ENCODE measurements around the gene ACP1.

Gene ACP1

DNA sequence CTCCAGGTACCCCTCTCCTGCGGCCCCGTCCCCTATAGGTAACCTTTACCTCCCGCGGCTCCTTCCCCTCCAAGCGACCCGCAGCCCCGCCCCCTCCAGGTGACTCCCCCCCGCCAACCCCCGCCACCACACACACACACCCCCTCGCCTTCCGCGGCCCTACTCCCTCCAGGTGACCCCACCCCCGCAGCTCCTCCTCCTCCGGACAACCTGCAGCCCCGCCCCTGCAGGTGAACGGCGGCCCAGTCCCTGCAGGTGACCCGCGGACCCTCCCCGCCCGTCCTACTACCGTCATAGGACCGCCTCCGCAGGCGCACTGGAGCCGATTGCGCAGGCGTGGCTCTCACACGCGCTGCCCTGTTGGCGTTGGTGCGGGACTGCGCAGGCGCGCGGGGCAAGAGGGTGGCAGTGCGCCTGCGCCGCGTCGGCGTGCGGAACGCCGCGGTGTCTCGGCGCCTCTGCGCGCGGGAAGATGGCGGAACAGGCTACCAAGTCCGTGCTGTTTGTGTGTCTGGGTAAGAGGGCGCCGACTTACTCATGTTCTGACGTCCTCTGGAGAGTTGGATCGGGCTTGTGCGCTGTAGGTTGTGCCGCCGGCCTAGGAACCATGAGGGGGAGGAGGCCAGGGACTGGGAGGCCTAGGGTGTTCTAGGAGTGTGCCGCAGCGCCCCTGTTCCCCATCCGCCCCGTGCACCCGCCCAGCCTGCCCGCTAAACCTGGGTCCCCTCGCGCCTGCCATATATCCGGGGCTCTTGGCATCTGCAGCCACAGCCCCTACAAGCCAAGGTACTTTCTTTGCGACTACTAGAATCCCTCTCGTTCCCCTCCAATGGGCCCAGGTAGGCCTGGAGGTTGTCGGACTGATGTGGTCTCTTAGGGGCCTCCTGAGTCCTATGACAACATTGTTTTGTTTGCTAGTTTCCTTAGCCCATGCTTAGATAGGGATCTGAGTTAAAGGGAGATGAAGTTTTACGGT, at the start of gene ACP1:
Gene ACP1, plus strand, starts transcription at position 455 of the 976 bp plus-strand sequence. Its CDS starts 18 bp downstream, at position 473.
- H3K27ac ChIP-seq (ENCODE audit: low read length): peak within 1 kb of the TSS; percentile 41
- H3K27me3 ChIP-seq (ENCODE audit: low read depth, low read length): no peaks in the 10 kb centered on the region
- H3K36me3 ChIP-seq (replicated peaks; ENCODE audit: low read depth, low read length): peaks cover 21% of the 10 kb centered on the region
- peak within 1 kb of the TSS; percentile 96 for H3K9ac ChIP-seq (ENCODE audit: low read length)
- H3K4me2 ChIP-seq (ENCODE audit: low read length): peak within 1 kb of the TSS; percentile 72
- H2AFZ ChIP-seq (ENCODE audit: low read depth, low read length): peak within 1 kb of the TSS; percentile 43; the same call in 1 of the 2 replicates
- TF ChIP-seq, protein P1, sequence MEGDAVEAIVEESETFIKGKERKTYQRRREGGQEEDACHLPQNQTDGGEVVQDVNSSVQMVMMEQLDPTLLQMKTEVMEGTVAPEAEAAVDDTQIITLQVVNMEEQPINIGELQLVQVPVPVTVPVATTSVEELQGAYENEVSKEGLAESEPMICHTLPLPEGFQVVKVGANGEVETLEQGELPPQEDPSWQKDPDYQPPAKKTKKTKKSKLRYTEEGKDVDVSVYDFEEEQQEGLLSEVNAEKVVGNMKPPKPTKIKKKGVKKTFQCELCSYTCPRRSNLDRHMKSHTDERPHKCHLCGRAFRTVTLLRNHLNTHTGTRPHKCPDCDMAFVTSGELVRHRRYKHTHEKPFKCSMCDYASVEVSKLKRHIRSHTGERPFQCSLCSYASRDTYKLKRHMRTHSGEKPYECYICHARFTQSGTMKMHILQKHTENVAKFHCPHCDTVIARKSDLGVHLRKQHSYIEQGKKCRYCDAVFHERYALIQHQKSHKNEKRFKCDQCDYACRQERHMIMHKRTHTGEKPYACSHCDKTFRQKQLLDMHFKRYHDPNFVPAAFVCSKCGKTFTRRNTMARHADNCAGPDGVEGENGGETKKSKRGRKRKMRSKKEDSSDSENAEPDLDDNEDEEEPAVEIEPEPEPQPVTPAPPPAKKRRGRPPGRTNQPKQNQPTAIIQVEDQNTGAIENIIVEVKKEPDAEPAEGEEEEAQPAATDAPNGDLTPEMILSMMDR (IDR thresholded peaks at IDR 0.05; ENCODE audit: low read depth, low read length): no peak
- no peak for TF ChIP-seq EZH2phosphoT487 (IDR thresholded peaks at IDR 0.05; ENCODE audit: low read depth)
- H4K20me1 ChIP-seq (ENCODE audit: insufficient read depth, low read length): peaks cover 38% of the 10 kb centered on the region
- peak within 1 kb of the TSS; percentile 99 for H3K4me3 ChIP-seq (ENCODE audit: low read length)
- H3K9me3 ChIP-seq (ENCODE audit: insufficient read depth, low read length): no peaks in the 10 kb centered on the region
- peaks cover 56% of the 10 kb centered on the region for H3K79me2 ChIP-seq (ENCODE audit: low read length)
- H3K4me1 ChIP-seq (ENCODE audit: low read length): peaks cover 35% of the 10 kb centered on the region

- Histone ChIP-seq H3K4me2 (ENCODE audit: low read length) (no peak overlapping the region), H3K27ac (ENCODE audit: low read length) (no peak overlapping the region), H3K9ac (ENCODE audit: low read length) (no peak overlapping the region), H4K20me1 (ENCODE audit: insufficient read depth, low read length) (no peaks in the 10 kb centered on the region), H3K4me1 (ENCODE audit: low read length) (no peaks in the 10 kb centered on the region), H3K36me3 (replicated peaks; ENCODE audit: low read depth, low read length) (no peaks in the 10 kb centered on the region), H3K4me3 (ENCODE audit: low read length) (no peak overlapping the region), H3K9me3 (ENCODE audit: insufficient read depth, low read length) (no peaks in the 10 kb centered on the region), H3K27me3 (ENCODE audit: low read depth, low read length) (no peaks in the 10 kb centered on the region), H3K79me2 (ENCODE audit: low read length) (no peaks in the 10 kb centered on the region), H2AFZ (ENCODE audit: low read depth, low read length) (no peak overlapping the region)
- TF ChIP-seq, protein P1 (IDR thresholded peaks at IDR 0.05; ENCODE audit: low read depth, low read length): no peak
- no peak for TF ChIP-seq EZH2phosphoT487 (IDR thresholded peaks at IDR 0.05; ENCODE audit: low read depth)
Measured at GRCh38 chr2:216068-216467, 48.7 kb upstream of the ACP1 start.

DNA sequence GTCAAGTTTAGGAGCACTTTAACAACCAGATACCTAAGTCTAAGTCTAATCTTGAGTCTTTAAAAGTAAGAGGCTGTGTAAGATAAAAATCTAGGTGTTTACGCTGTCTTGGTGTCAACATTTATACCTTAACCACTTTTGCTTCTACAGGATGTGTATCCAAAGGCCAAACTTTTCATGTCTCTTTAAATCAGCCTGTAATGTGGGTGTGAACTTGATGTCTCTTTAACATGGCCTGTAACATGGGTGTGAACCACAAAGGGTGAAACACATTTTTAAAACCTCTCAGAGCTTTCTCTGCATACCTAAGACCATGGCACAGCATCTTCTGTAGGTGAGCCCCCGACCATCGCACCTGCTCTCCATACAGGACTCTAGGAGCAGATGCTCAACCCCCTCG, 41.3 kb upstream of the ACP1 start:
- H3K27ac ChIP-seq (ENCODE audit: low read length): no peak overlapping the region
- H3K36me3 ChIP-seq (replicated peaks; ENCODE audit: low read depth, low read length): no peaks in the 10 kb centered on the region
- H3K9me3 ChIP-seq (ENCODE audit: insufficient read depth, low read length): no peaks in the 10 kb centered on the region
- no peak overlapping the region for H3K9ac ChIP-seq (ENCODE audit: low read length)
- no peaks in the 10 kb centered on the region for H3K27me3 ChIP-seq (ENCODE audit: low read depth, low read length)
- no peak overlapping the region for H2AFZ ChIP-seq (ENCODE audit: low read depth, low read length)
- H3K79me2 ChIP-seq (ENCODE audit: low read length): no peaks in the 10 kb centered on the region
- H3K4me1 ChIP-seq (ENCODE audit: low read length): no peaks in the 10 kb centered on the region
- H4K20me1 ChIP-seq (ENCODE audit: insufficient read depth, low read length): no peaks in the 10 kb centered on the region
- H3K4me3 ChIP-seq (ENCODE audit: low read length): no peak overlapping the region
- TF ChIP-seq EZH2phosphoT487 (IDR thresholded peaks at IDR 0.05; ENCODE audit: low read depth): no peak
- TF ChIP-seq, protein P1 (IDR thresholded peaks at IDR 0.05; ENCODE audit: low read depth, low read length): no peak
- no peak overlapping the region for H3K4me2 ChIP-seq (ENCODE audit: low read length)

DNA sequence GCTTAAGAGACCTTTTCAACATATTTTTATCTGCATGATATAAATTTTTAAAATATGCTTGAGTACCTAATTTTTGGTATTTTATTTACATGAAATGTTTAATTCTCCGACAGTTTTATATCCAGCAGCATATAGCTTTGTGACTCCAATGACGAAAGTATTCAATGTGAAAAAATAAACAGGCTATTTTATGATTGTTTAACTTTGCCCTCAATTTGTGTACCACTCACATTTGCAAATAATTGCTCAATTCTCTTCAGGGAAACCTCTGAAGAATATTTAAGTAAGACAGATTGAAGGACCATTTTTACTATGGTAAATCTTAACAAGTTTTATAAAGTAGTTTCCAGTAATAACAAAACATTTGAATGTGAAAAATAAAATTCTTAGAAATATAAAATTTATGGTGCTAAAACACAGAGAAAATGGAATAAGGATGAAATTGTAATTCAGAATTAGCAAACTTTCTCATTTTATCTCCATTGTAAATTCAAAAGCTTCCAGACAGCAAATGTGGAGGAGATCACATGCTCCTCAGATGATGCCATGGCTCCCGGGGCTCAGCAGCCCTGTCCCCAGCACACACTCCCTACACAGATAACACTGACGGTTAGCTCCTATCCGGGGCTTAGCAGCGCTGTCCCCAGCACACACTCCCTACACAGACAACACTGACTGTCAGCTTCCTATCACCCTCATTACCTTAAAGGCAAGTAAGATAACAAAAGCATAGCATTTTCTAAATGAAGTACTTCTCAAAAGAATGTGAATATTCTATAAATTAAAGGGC, 40.6 kb upstream of the ACP1 start:
- TF ChIP-seq, protein P1 (IDR thresholded peaks at IDR 0.05; ENCODE audit: low read depth, low read length): no peak
- no peak for TF ChIP-seq EZH2phosphoT487 (IDR thresholded peaks at IDR 0.05; ENCODE audit: low read depth)
- no peaks in the 10 kb centered on the region for H4K20me1 ChIP-seq (ENCODE audit: insufficient read depth, low read length)
- H3K4me3 ChIP-seq (ENCODE audit: low read length): no peak overlapping the region
- H3K9me3 ChIP-seq (ENCODE audit: insufficient read depth, low read length): no peaks in the 10 kb centered on the region
- no peaks in the 10 kb centered on the region for H3K79me2 ChIP-seq (ENCODE audit: low read length)
- no peak overlapping the region for H3K27ac ChIP-seq (ENCODE audit: low read length)
- H2AFZ ChIP-seq (ENCODE audit: low read depth, low read length): no peak overlapping the region
- H3K4me2 ChIP-seq (ENCODE audit: low read length): no peak overlapping the region
- H3K4me1 ChIP-seq (ENCODE audit: low read length): no peaks in the 10 kb centered on the region
- no peaks in the 10 kb centered on the region for H3K27me3 ChIP-seq (ENCODE audit: low read depth, low read length)
- no peak overlapping the region for H3K9ac ChIP-seq (ENCODE audit: low read length)
- H3K36me3 ChIP-seq (replicated peaks; ENCODE audit: low read depth, low read length): no peaks in the 10 kb centered on the region
